SK-N-SH treated with all-trans-retinoic acid at 6 μM for 48 hours (cell line): ENCODE measurements around the gene EFCAB12.

Source experiments
- RARB ChIP-seq: fragments of 250-450 bp; sonication (Bioruptor Pico); IDR thresholded peaks from 2 replicates; pipeline ENCODE4 v1.8.0; 2021; ENCODE audit warnings: mild to moderate bottlenecking, moderate library complexity
- TSHZ2 ChIP-seq: fragments of 250-450 bp; sonication (Bioruptor Pico); IDR thresholded peaks from 2 replicates; pipeline ENCODE4 v1.5.0; 2020; ENCODE audit warnings: mild to moderate bottlenecking, moderate library complexity
- ZFP30 ChIP-seq: fragments of 450-650 bp; formaldehyde crosslinking; IDR thresholded peaks from 2 replicates; pipeline ENCODE4 v1.5.0; 2022; ENCODE audit warnings: mild to moderate bottlenecking, moderate library complexity

GRCh38 chr3:129442947-129443346, 14.5 kb upstream of the EFCAB12 start:
- TF ChIP-seq RARB (CRISPR knock-in tag), result no peak
- no peak for TF ChIP-seq TSHZ2 (CRISPR knock-in tag)
- no peak for TF ChIP-seq ZFP30
